Measurements from ENCODE around the gene HOXD4.

HOXD4 gene

GRCh38 chr2:176181551-176181950 lies 30.2 kb downstream of the HOXD4 start (continued):
- TF ChIP-seq ZBTB11 (tag by site-specific recombination; conservative IDR thresholded peaks at IDR 0.05; ENCODE audit: low read depth) (no peak), ELK4 (IDR thresholded peaks at IDR 0.05; ENCODE audit: borderline replicate concordance, low read depth, low read length) (no peak)

- CTCF ChIA-PET: no interaction called here
- Histone ChIP-seq H3K4me3 (ENCODE audit: low read depth, low read length) (no peak overlapping the region), H3K36me3 (ENCODE audit: control insufficient read depth in 2 of 2, insufficient read depth in 1 of 2, low read length in 2 of 2) (no peaks in the 10 kb centered on the region), H3K9me3 (ENCODE audit: control insufficient read depth, insufficient read depth, low read depth, low read length) (no peaks in the 10 kb centered on the region), H3K4me1 (ENCODE audit: control insufficient read depth, insufficient read depth, low read length) (peaks cover 7% of the 10 kb centered on the region; the same call in 1 of the 2 replicates), H3K27ac (ENCODE audit: extremely low read depth, low read depth, low read length) (no peak overlapping the region)
- POLR2A ChIA-PET: no interaction called here
- TF ChIP-seq ZNF140 (tag by site-specific recombination; IDR thresholded peaks at IDR 0.05): no peak
- no peak for TF ChIP-seq SALL2 (tag by site-specific recombination; IDR thresholded peaks at IDR 0.05; ENCODE audit: borderline replicate concordance)
- no peak for TF ChIP-seq ZNF645 (tag by site-specific recombination; IDR thresholded peaks at IDR 0.05)
- TF ChIP-seq ZNF501 (tag by site-specific recombination; IDR thresholded peaks at IDR 0.05): no peak
- no peak for TF ChIP-seq ZNF514 (tag by site-specific recombination; IDR thresholded peaks at IDR 0.05)
- TF ChIP-seq ZNF24 (tag by site-specific recombination; IDR thresholded peaks at IDR 0.05): no peak
- TF ChIP-seq ZBTB26 (tag by site-specific recombination; optimal IDR thresholded peaks at IDR 0.05): no peak
- no peak for TF ChIP-seq GLIS1 (tag by site-specific recombination; IDR thresholded peaks at IDR 0.05)
Measured at GRCh38 chr2:176182671-176183070, 31.3 kb downstream of the HOXD4 start.

GRCh38 chr2:176184749-176185148 lies 33.4 kb downstream of the HOXD4 start:
- H3K27ac ChIP-seq (ENCODE audit: extremely low read depth, low read depth, low read length): no peak overlapping the region
- no peaks in the 10 kb centered on the region for H3K36me3 ChIP-seq (ENCODE audit: control insufficient read depth in 2 of 2, insufficient read depth in 1 of 2, low read length in 2 of 2)
- no peak for TF ChIP-seq ZFP3 (tag by site-specific recombination; IDR thresholded peaks at IDR 0.05; ENCODE audit: low read depth)
- TF ChIP-seq ZSCAN30 (tag by site-specific recombination; IDR thresholded peaks at IDR 0.05): no peak
- TF ChIP-seq ZIC2 (tag by site-specific recombination; IDR thresholded peaks at IDR 0.05): peak; percentile 64
- peaks cover 3% of the 10 kb centered on the region; the same call in 1 of the 2 replicates for H3K4me1 ChIP-seq (ENCODE audit: control insufficient read depth, insufficient read depth, low read length)
- H3K9me3 ChIP-seq (ENCODE audit: control insufficient read depth, insufficient read depth, low read depth, low read length): no peaks in the 10 kb centered on the region
- POLR2A ChIA-PET: no interaction called here
- CTCF ChIA-PET: interaction anchor here (0.6 kb wide), 1 partner anchor 40 kb away, joined by 3 read pairs; no protein-coding TSS in a partner anchor
- no peak overlapping the region for H3K4me3 ChIP-seq (ENCODE audit: low read depth, low read length)

- Histone ChIP-seq H3K4me1 (ENCODE audit: control insufficient read depth, insufficient read depth, low read length) (peaks cover 3% of the 10 kb centered on the region; the same call in 1 of the 2 replicates), H3K4me3 (ENCODE audit: low read depth, low read length) (no peak overlapping the region), H3K9me3 (ENCODE audit: control insufficient read depth, insufficient read depth, low read depth, low read length) (no peaks in the 10 kb centered on the region), H3K36me3 (ENCODE audit: control insufficient read depth in 2 of 2, insufficient read depth in 1 of 2, low read length in 2 of 2) (no peaks in the 10 kb centered on the region), H3K27ac (ENCODE audit: extremely low read depth, low read depth, low read length) (no peak overlapping the region)
- ChIA-PET CTCF (interaction anchor here (0.6 kb wide), 1 partner anchor 14 kb away, joined by 3 read pairs; no protein-coding TSS in a partner anchor), POLR2A (interaction anchor here (0.6 to 0.7 kb wide), 2 partner anchors 75 to 89 kb away, joined by 3 read pairs; no protein-coding TSS in a partner anchor)
- TF ChIP-seq GFI1B (tag by site-specific recombination; IDR thresholded peaks at IDR 0.05): no peak
- no peak for TF ChIP-seq ZBTB1 (tag by site-specific recombination; IDR thresholded peaks at IDR 0.05)
- no peak for TF ChIP-seq SALL2 (tag by site-specific recombination; IDR thresholded peaks at IDR 0.05; ENCODE audit: borderline replicate concordance)
- TF ChIP-seq ZNF558 (tag by site-specific recombination; IDR thresholded peaks at IDR 0.05): no peak
- TF ChIP-seq ZNF561 (tag by site-specific recombination; IDR thresholded peaks at IDR 0.05; ENCODE audit: borderline replicate concordance): no peak
- TF ChIP-seq ZNF274 (IDR thresholded peaks at IDR 0.05; ENCODE audit: low read length): no peak
- no peak for TF ChIP-seq ZNF274 (tag by site-specific recombination; IDR thresholded peaks at IDR 0.05; ENCODE audit: borderline replicate concordance)
- TF ChIP-seq ZNF654 (tag by site-specific recombination; IDR thresholded peaks at IDR 0.05; ENCODE audit: low read depth): no peak
- no peak for TF ChIP-seq ATF2 (tag by site-specific recombination; IDR thresholded peaks at IDR 0.05; ENCODE audit: low read depth)
- no peak for TF ChIP-seq RBAK (tag by site-specific recombination; IDR thresholded peaks at IDR 0.05)
Measured at GRCh38 chr2:176186024-176186423, 34.7 kb downstream of the HOXD4 start.
